CD4-positive, alpha-beta T cell treated with Interleukin-1 beta for 1 hour (primary cell): Measurements from ENCODE around the gene MATN3.
"Not testable (repeated sequence)": the region's sequence is repeated elsewhere in the genome, so short reads cannot be mapped to it uniquely, and the experiment has no call there.

Experiments used
- DNase-seq, 2 donors: peaks; one replicate each; pipeline ENCODE4 v3.0.0-alpha.2; 2020 to 2022

Gene MATN3, protein sequence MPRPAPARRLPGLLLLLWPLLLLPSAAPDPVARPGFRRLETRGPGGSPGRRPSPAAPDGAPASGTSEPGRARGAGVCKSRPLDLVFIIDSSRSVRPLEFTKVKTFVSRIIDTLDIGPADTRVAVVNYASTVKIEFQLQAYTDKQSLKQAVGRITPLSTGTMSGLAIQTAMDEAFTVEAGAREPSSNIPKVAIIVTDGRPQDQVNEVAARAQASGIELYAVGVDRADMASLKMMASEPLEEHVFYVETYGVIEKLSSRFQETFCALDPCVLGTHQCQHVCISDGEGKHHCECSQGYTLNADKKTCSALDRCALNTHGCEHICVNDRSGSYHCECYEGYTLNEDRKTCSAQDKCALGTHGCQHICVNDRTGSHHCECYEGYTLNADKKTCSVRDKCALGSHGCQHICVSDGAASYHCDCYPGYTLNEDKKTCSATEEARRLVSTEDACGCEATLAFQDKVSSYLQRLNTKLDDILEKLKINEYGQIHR

DNA sequence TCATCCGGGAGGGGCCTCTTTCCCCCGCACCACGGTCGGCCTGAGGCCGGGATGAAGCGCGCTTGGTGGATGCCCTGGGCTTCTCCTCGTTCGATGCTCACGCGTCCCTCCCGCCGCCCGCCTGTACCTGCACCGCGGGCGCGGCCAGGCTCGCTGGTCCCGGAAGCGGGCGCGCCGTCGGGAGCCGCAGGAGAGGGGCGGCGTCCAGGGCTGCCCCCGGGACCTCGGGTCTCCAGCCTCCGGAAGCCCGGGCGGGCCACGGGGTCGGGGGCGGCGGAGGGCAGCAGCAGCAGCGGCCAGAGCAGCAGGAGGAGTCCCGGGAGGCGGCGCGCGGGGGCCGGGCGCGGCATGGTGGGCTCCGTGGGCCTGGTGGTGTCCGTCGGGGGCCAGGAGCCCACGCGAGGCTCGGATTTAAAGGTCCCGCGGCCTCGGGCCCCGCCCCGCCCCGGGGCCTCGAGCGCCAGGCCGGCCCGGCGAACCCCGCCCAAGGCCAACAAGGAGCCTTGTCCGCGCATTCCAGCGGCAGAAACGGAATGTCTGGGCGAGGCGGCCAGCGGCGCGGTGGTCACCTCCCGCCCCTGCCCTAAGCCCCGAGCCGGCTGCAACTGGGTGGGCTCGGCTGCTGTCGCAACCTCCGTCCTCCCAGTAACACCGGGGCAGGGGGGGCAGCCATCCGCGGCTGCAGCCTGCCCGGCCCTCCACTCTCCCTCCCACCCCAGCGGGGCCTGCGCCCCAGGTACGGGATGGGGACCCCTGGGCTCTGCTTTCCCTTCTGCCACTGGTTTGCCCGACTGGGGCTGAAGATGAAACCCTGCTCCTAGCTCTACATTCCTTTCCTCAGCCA is at the start of gene MATN3:
Gene MATN3 (minus strand): TSS at position 387 of the 844 bp plus-strand sequence. CDS start 37 bp downstream, at position 350.
- no peak for DNase-seq

DNA sequence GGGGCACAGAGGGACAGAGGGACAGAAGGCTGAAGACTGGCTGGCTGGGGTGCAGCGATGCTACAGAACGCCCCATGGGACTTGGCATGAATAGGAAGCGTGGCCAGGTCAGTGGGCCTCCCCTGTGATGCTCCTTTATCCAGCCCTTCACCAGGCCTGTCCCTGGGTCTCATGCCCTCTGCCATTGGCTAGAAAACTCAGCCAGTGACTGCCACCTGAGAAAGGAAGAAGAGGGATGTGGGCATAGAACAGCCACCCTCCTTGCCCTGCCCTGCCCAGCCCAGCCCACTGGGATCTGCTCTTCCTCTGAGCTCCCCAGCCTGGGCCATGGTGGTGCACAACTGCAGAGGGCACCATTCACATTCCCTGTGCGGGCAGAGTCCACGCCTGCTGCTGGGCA is 49.5 kb upstream of the MATN3 start:
- DNase-seq, result no peak

DNA sequence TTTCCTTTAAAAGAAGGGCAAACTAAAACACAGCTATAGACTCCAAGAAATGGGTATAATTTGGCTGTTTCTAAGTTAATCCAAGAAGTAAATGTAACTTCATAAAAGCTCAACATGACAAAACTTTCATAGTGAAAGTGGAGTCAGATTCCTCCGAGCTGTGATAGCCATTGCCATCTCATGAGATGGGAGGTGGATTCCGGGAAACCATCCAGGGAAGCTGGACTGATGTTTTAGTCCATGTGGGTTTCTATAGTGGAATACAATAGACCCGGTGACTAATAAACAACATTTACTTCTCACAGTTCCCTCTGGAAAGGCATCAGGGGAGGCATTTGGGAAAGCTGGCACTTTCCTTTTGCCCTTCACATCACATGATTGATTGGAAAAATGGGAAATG is 49.0 kb upstream of the MATN3 start:
- no peak for DNase-seq

DNA sequence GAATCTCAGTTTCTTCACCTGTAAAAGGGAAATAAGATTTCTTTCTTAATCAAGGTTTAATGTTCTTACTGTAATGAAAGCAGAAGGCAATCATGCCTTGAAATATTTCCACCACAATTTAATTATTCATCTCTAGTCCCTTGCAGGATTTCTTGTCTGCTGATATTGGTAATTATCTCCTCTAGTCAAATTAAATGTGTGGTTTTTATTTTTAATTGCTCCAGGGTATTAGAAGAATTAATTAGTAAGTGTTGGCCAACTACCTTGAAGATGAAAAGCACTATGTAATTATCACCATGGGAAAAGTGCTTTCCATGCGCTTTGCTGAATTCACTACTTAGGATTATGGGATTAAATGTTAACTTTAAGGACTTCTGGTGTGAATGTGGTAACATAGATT is 47.6 kb upstream of the MATN3 start:
- no peak for DNase-seq

DNA sequence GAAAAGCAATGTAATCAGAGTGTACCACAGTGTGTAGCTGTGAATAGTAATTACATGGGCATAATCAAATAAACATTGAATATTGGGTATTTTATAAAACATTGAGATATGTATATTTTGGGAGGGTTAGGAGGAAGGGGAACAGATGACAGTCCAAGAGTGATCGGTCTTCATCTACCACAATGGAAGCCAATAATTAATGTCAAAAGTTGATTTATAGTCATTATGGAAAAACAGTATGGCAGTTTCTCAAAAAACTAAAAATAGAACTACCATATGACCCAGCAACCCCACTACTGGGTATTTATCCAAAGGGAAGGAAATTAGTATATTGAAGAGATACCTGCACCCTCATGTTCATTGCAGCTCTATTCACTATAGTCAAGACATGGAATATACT is 44.8 kb upstream of the MATN3 start:
- DNase-seq, result no peak

DNA sequence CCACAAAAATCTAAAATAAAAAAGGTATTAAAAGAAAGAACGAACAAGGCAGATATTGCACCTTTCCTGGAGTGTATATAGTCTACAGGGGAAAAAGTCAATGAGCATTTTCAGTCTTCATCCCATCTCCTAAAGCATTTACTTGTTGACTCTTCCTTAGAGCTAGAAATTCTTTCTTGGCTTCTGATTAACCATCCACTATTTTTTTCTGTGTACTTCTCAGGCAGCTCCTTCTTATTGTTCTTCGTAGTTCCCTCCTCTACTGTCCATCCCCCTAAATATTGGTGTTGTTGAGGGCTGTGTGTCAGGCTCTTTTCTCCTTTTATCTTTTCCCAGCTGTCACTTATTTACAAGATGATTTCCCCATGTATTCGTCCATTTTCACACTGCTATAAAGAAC is 42.5 kb upstream of the MATN3 start:
- DNase-seq, result no peak

DNA sequence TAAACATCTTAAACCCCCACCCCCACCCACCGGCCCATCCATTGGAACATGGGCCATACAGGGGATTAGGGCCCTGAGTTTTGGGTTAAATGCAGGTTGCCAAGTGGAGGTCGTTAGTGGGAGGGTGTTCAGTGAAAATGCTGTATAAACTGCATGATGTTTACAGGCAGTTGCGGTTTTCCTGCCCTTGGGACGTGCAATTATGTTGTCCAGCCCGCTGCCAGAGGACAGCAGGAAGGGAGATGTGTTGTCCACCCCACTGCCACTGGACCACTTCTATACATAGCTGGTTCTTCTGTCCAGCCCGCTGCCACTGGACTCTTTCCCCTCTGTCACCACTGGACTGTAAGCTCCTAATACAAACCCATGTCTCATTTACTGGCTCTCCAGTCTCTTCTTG is 41.7 kb upstream of the MATN3 start:
- DNase-seq, result no peak

DNA sequence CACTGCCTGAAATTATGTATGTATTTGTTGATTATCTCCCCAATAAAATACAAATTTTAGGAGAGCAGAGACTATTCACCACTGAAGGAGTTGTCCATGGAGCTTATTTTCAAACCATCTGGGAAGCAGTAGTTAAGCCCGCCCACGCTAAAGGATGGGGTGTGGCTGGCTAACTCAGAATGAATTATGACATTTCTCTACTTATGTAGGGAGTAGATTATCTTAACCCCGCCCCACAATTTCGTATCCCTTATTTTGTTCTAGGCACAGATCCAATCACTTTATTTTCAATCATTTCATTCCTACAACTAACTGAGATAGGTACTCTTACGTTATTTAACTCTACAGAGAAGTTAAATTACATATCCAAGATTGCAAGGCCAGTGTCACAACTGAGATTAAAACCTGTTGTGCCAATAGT is 40.4 kb upstream of the MATN3 start:
- no peak for DNase-seq

DNA sequence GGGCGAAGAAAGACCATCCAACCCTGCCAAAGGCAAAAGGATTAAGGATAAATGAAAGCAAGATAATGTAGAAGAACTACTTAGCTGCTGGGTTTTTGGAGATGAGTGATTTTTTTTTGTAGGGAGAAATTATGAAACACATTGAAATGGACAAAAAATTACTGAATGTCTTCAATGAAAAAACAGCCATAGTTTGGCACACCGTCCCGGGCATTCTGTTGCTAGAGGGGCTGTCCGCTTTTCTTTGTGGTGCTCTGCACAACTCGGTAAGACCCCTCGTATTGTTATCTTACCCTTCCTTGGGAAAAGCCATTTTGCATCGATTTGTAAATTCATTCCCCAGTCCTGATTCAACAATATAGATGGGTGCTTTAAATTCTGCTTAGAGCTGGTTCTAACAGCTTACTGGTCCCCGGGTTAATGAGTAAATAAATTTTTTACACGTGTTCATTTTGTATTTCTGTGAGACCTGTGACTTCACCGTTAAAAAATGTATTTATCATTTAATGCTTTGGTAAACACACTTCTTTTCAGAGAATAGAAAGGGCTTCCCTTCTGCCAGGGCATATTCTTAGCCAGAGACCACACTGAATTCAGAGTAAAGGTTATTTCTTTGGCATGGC is 39.9 kb upstream of the MATN3 start:
- DNase-seq, result no peak

DNA sequence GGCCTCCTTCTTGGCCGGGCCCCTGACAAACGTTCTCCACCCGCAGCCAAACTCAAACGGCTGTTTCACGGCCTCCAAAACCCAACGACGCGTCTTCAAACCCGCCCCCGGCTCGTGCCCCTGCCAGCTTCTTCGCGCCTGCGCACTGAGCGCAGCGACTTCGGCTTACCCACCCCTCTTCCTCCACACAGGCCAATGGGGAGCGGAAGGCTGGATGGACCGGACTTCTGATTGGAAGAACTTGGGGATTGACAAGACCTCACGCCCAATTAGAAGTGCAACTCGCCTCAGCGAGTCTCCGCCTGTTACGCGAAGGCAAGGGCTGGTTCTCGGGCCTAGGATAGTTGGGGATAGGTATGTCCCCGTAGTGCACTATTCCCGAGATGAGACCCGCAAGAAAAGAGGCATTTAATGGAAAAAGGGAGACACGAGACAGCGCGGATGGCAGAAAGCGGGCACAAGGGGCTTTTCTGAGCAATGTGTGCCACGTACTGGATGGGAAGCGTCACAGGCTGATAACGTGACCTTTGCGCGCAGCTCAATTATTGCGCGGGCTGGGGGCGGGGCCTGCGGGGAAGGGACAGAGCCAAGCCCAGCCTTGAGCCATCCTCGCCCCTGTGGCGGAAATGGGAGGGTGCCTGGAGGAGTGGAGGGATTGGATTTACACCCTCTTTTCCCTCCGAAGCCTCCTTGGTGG is 39.2 kb upstream of the MATN3 start, which contains the start of gene LAPTM4A:
Gene LAPTM4A (minus strand): TSS at position 97 of the 697 bp plus-strand sequence. CDS start 108 bp downstream, outside the sequence.
- DNase-seq, result peak; percentile 98 to 99

- DNase-seq, result peak; percentile 23 to 27
Measured at GRCh38 chr2:20050646-20051531, 38.4 kb upstream of the MATN3 start.

- DNase-seq, result peak; percentile 42 to 64
Measured at GRCh38 chr2:20050104-20050645, 37.7 kb upstream of the MATN3 start.

DNA sequence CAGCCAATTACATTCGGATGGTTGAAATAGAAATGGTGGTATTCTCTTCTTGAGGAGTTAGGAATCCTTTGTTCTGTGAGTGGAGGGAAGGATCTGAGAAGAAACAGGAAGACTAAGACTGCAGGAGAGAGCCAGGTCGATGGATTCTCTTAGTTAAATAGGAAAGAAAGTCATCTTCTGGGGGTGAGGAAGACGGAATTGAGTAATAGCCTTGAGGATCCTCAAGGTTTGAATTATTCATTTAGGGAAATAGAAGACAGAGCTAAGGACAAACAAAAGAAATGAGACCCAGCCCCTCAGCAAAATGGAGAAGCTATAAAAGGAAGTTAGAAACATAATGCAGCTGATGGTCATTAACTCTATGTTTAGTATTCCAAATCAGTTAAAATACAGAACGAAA is 37.2 kb upstream of the MATN3 start:
- peak in 1 of 2 donors; percentile 9 for DNase-seq

DNA sequence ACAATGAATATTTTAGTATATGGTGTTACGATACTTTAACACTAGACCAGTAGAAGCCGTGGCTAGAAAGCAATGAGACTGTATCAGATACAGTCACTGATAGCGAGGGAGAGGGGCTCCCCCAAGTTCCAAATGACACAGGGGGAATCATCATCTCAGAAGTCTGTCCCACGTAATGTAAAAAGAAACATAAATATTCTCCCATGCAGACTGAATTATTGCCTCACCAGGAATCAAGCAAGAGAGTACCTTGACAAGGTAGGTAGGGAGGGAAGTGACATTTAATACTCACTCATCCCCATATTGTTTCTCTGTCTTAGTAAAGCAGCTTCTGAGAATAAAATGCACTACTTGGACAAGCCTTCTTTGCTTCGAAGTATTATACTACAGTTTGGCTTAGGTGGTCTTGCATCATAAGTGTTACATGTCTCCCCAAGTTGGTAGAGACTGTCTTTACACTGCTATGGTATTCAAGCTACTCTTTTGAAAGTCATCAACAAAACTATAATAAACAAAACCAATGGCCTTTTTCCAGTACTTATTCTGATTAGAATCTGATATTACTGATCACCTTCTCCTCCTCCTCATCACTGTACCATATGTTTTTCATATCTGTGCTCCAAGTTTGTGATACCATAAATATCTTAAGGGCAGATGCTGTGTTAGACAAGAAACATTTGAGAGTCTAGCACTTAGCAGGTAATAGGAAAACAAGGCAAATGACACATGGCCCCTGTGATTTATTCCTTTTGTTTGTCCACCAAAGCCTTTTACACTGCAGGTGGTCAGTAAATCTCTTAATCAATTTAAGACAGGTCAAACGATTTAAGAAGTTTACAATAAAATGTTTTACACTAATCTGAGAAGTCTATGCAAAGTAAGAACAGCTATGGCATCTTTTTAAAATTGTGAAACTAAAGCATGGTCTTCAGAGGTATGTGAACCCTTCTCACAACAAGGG is 36.3 kb upstream of the MATN3 start:
- no peak for DNase-seq

GRCh38 chr2:20045712-20046292 is 33.3 kb upstream of the MATN3 start:
- DNase-seq, result not testable (repeated sequence)

GRCh38 chr2:20044778-20045177 is 32.3 kb upstream of the MATN3 start:
- DNase-seq, result no peak

- no peak for DNase-seq
Measured at GRCh38 chr2:20042531-20042930, 30.1 kb upstream of the MATN3 start.

DNA sequence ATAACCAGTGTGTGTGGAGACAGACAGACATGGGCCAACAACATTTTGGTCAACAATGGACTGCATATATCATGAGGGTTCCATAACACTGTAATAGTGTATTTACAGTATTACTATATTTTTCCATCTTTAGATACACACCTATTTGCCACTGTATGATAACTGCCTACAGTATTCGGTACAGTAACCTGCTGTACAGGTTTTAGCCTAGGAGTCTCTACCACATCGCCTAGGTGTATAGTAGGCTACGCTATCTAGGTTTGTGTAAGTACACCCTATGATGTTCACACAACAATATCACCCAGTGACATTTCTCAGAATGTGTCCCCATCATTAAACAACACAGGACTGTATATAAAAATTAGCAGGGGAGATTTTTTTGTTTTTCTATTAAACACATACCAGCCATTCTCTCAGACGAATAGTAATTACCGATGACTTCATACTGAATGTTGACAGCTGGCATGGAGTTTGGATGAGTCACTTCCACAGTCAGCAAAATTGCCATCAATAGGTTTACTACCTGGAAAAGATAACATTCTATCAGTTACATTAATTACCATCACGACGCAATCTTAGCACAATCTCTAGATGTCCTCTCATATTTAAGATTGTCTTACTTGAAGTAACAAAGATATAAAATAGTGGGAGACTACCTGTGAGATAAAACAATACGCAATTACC is 28.2 kb upstream of the MATN3 start:
- DNase-seq, result no peak

DNA sequence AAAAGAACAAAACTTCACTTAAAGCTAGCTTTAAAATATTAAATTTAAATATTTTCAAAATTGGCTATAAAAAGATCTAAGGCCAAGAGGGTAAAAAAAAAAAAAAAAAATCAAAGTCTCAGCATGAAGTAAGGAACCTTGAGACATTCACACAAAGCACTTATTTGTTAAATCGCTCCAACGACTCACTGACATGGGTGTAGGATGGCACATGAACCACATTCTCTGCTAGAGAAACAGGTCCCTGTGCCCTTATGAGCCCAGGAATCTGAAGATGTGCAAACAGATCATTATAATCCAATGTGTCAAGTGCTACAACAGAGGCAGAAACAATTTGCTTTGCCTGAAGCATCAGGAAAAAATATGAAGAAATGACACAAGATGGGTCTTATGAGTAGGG is 25.2 kb upstream of the MATN3 start:
- no peak for DNase-seq
